8988T (cell line): ENCODE measurements around the gene CAMK4.
"Not testable (repeated sequence)": the region's sequence is repeated elsewhere in the genome, so short reads cannot be mapped to it uniquely, and the experiment has no call there.

Experiments
- DNase-seq: peaks from one replicate; pipeline ENCODE4 v3.0.0; 2011

CAMK4 gene

GRCh38 chr5:111229871-111230810, 6.0 kb downstream of the CAMK4 start:
- no peak for DNase-seq

GRCh38 chr5:111231119-111231518, 6.9 kb downstream of the CAMK4 start:
- DNase-seq: no peak

- DNase-seq: no peak
Measured at GRCh38 chr5:111232311-111233051, 8.3 kb downstream of the CAMK4 start.

- DNase-seq: no peak
Measured at GRCh38 chr5:111233052-111233374, 8.8 kb downstream of the CAMK4 start.

- DNase-seq: no peak
Measured at GRCh38 chr5:111234125-111234524, 9.9 kb downstream of the CAMK4 start.

GRCh38 chr5:111235635-111236034, 11.5 kb downstream of the CAMK4 start:
- no peak for DNase-seq

- DNase-seq: no peak
Measured at GRCh38 chr5:111236348-111236747, 12.2 kb downstream of the CAMK4 start.

GRCh38 chr5:111236995-111237394, 12.8 kb downstream of the CAMK4 start:
- no peak for DNase-seq

- DNase-seq: no peak
Measured at GRCh38 chr5:111237470-111237869, 13.3 kb downstream of the CAMK4 start.

- DNase-seq: no peak
Measured at GRCh38 chr5:111238431-111239225, 14.4 kb downstream of the CAMK4 start.

GRCh38 chr5:111241696-111242095, 17.5 kb downstream of the CAMK4 start:
- no peak for DNase-seq

GRCh38 chr5:111242606-111243005, 18.4 kb downstream of the CAMK4 start:
- DNase-seq: no peak

GRCh38 chr5:111243318-111243717, 19.1 kb downstream of the CAMK4 start:
- no peak for DNase-seq

- DNase-seq: no peak
Measured at GRCh38 chr5:111245654-111246053, 21.5 kb downstream of the CAMK4 start.

- DNase-seq: no peak
Measured at GRCh38 chr5:111246459-111246858, 22.3 kb downstream of the CAMK4 start.

GRCh38 chr5:111248571-111248970, 24.4 kb downstream of the CAMK4 start:
- DNase-seq: no peak

- no peak for DNase-seq
Measured at GRCh38 chr5:111251921-111252320, 27.7 kb downstream of the CAMK4 start.

GRCh38 chr5:111252799-111253545, 28.8 kb downstream of the CAMK4 start:
- no peak for DNase-seq

- DNase-seq: no peak
Measured at GRCh38 chr5:111254613-111255012, 30.4 kb downstream of the CAMK4 start.

GRCh38 chr5:111255169-111255568, 31.0 kb downstream of the CAMK4 start:
- no peak for DNase-seq

GRCh38 chr5:111256128-111256527, 31.9 kb downstream of the CAMK4 start:
- DNase-seq: no peak

- DNase-seq: not testable (repeated sequence)
Measured at GRCh38 chr5:111257610-111258009, 33.4 kb downstream of the CAMK4 start.

GRCh38 chr5:111259636-111260035, 35.5 kb downstream of the CAMK4 start:
- DNase-seq: no peak
